Effector memory CD8-positive, alpha-beta T cell (primary cell): ENCODE measurements around the gene GAGE1.
A peak's percentile ranks its signal among the peaks of the same experiment; 100 is the strongest.
"Not testable (repeated sequence)": the region's sequence is repeated elsewhere in the genome, so short reads cannot be mapped to it uniquely, and the experiment has no call there.

Experiments used
- ATAC-seq: fragments of 150-1000 bp; cut with Tn5 transposase; replicated peaks from 2 replicates; pipeline ENCODE4 v1.10.0; 2021; ENCODE audit warnings: mild to moderate bottlenecking, moderate library complexity
- DNase-seq, 3 experiments: peaks; one replicate each; pipeline ENCODE4 v3.0.0; 2021
- H3K27ac Mint-ChIP-seq, 2 donors: one replicate each; pipeline ENCODE4 v1.8.0; 2022; ENCODE audit warnings: mild to moderate bottlenecking in 2 of 2, mixed read lengths in 2 of 2, moderate library complexity in 2 of 2
- H3K27me3 Mint-ChIP-seq, 2 donors: one replicate each; pipeline ENCODE4 v1.8.0; 2022; ENCODE audit warnings: mixed read lengths in 2 of 2
- H3K36me3 Mint-ChIP-seq: one replicate; pipeline ENCODE4 v1.8.0; 2022; ENCODE audit warnings: mild to moderate bottlenecking, moderate library complexity, mixed read lengths; ENCODE audit not compliant: insufficient read depth
- H3K4me1 Mint-ChIP-seq, 2 donors: one replicate each; pipeline ENCODE4 v1.8.0; 2022; ENCODE audit warnings: low read depth in 2 of 2, mixed read lengths in 2 of 2
- H3K4me3 Mint-ChIP-seq, 2 donors: one replicate each; pipeline ENCODE4 v1.8.0; 2022; ENCODE audit warnings: mild to moderate bottlenecking in 2 of 2, mixed read lengths in 2 of 2, moderate library complexity in 2 of 2
- H3K9me3 Mint-ChIP-seq, 2 donors: one replicate each; pipeline ENCODE4 v1.8.0; 2022; ENCODE audit warnings: mixed read lengths in 2 of 2
- total RNA-seq, 9 experiments: gene quantifications; one replicate each; lab custom pipeline; 2026; lab: John Stamatoyannopoulos, UW

Gene GAGE1, protein sequence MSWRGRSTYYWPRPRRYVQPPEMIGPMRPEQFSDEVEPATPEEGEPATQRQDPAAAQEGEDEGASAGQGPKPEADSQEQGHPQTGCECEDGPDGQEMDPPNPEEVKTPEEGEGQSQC
- 0 reads per million in 9 experiments for total RNA-seq

DNA sequence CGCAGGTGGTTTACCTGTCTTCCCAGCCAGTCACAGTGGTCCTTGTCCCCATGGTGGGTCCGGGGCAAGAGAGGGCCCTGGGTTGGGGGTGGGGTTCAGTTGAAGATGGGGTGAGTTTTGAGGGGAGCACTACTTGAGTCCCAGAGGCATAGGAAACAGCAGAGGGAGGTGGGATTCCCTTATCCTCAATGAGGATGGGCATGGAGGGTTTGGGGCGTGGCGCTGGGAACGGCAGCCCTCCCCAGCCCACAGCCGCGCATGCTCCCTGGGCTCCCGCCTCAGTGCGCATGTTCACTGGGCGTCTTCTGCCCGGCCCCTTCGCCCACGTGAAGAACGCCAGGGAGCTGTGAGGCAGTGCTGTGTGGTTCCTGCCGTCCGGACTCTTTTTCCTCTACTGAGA lies at the start of gene GAGE1:
GAGE1 (plus strand) TSS at position 301 of the 400 bp plus-strand sequence. CDS start 1,155 bp downstream, outside the sequence.
- not testable (repeated sequence) for H3K27me3 Mint-ChIP-seq, H3K36me3 Mint-ChIP-seq, ATAC-seq, H3K4me1 Mint-ChIP-seq, H3K27ac Mint-ChIP-seq, DNase-seq, H3K4me3 Mint-ChIP-seq, H3K9me3 Mint-ChIP-seq

DNA sequence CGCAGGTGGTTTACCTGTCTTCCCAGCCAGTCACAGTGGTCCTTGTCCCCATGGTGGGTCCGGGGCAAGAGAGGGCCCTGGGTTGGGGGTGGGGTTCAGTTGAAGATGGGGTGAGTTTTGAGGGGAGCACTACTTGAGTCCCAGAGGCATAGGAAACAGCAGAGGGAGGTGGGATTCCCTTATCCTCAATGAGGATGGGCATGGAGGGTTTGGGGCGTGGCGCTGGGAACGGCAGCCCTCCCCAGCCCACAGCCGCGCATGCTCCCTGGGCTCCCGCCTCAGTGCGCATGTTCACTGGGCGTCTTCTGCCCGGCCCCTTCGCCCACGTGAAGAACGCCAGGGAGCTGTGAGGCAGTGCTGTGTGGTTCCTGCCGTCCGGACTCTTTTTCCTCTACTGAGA lies 47.8 kb upstream of the GAGE1 start, which contains the start of gene GAGE12E:
GAGE12E (plus strand) TSS at position 301 of the 400 bp plus-strand sequence. CDS start 1,155 bp downstream, outside the sequence.
- H3K9me3 Mint-ChIP-seq, H3K4me1 Mint-ChIP-seq, H3K4me3 Mint-ChIP-seq, H3K36me3 Mint-ChIP-seq, DNase-seq, H3K27me3 Mint-ChIP-seq, ATAC-seq, H3K27ac Mint-ChIP-seq: not testable (repeated sequence)

DNA sequence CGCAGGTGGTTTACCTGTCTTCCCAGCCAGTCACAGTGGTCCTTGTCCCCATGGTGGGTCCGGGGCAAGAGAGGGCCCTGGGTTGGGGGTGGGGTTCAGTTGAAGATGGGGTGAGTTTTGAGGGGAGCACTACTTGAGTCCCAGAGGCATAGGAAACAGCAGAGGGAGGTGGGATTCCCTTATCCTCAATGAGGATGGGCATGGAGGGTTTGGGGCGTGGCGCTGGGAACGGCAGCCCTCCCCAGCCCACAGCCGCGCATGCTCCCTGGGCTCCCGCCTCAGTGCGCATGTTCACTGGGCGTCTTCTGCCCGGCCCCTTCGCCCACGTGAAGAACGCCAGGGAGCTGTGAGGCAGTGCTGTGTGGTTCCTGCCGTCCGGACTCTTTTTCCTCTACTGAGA lies 38.3 kb upstream of the GAGE1 start, which contains the start of gene GAGE12F:
GAGE12F (plus strand) TSS at position 301 of the 400 bp plus-strand sequence. CDS start 1,155 bp downstream, outside the sequence.
- not testable (repeated sequence) for H3K9me3 Mint-ChIP-seq

DNA sequence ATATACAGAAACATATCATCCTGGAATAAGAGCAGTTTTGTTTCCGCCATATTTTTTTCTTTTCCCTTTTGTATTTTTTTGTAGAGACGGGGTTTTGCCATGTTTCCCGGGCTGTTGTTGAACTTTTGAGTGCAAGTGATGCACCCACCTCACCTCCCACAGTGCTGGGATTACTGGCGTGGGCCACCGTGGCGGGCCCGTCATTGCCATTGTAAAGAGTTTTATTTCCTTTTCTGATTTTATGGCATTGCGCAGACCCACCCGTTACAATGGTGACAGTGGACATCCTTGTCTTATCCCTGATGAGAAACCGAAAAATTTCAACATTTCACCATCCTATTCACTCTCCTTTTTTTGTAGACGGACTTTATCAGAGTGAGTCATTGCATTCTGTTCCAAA lies 30.1 kb upstream of the GAGE1 start:
- H3K4me3 Mint-ChIP-seq, H3K36me3 Mint-ChIP-seq, H3K9me3 Mint-ChIP-seq, H3K4me1 Mint-ChIP-seq, H3K27me3 Mint-ChIP-seq, H3K27ac Mint-ChIP-seq, ATAC-seq, DNase-seq: not testable (repeated sequence)

More for the DNA sequence above, 38.3 kb upstream of the GAGE1 start, which contains the start of gene GAGE12F:
- not testable (repeated sequence) for DNase-seq, H3K36me3 Mint-ChIP-seq, H3K27me3 Mint-ChIP-seq, ATAC-seq, H3K4me3 Mint-ChIP-seq, H3K4me1 Mint-ChIP-seq, H3K27ac Mint-ChIP-seq

DNA sequence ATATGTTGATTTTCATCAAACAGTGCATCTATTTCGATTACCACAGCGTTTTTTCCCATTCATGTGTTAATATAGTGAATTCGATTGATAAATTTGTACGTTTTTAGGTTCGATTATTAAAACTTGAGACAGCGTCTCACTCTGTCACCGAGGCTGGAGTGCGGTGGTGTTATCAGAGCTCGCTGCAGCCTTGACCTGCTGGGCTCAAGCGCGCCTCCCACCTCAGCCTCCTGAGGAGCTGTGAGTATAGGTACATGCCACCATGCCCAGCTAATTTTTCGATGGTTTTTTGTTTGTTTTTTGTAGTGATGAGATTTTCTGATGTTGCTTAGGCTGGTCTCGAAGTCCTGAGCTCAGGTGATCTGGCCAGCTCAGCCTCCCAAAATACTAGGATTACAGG lies 29.7 kb upstream of the GAGE1 start:
- H3K4me3 Mint-ChIP-seq, H3K27ac Mint-ChIP-seq, H3K36me3 Mint-ChIP-seq, DNase-seq, H3K4me1 Mint-ChIP-seq, H3K27me3 Mint-ChIP-seq, ATAC-seq, H3K9me3 Mint-ChIP-seq: not testable (repeated sequence)

DNA sequence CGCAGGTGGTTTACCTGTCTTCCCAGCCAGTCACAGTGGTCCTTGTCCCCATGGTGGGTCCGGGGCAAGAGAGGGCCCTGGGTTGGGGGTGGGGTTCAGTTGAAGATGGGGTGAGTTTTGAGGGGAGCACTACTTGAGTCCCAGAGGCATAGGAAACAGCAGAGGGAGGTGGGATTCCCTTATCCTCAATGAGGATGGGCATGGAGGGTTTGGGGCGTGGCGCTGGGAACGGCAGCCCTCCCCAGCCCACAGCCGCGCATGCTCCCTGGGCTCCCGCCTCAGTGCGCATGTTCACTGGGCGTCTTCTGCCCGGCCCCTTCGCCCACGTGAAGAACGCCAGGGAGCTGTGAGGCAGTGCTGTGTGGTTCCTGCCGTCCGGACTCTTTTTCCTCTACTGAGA lies 28.7 kb upstream of the GAGE1 start, which contains the start of gene GAGE12G:
GAGE12G (plus strand) TSS at position 301 of the 400 bp plus-strand sequence. CDS start 1,155 bp downstream, outside the sequence.
- not testable (repeated sequence) for H3K4me1 Mint-ChIP-seq, DNase-seq, H3K36me3 Mint-ChIP-seq, H3K9me3 Mint-ChIP-seq, H3K27me3 Mint-ChIP-seq, H3K4me3 Mint-ChIP-seq, ATAC-seq, H3K27ac Mint-ChIP-seq

DNA sequence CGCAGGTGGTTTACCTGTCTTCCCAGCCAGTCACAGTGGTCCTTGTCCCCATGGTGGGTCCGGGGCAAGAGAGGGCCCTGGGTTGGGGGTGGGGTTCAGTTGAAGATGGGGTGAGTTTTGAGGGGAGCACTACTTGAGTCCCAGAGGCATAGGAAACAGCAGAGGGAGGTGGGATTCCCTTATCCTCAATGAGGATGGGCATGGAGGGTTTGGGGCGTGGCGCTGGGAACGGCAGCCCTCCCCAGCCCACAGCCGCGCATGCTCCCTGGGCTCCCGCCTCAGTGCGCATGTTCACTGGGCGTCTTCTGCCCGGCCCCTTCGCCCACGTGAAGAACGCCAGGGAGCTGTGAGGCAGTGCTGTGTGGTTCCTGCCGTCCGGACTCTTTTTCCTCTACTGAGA lies 19.2 kb upstream of the GAGE1 start, which contains the start of gene GAGE12H:
GAGE12H (plus strand) TSS at position 301 of the 400 bp plus-strand sequence. CDS start 1,155 bp downstream, outside the sequence.
- not testable (repeated sequence) for DNase-seq, H3K4me3 Mint-ChIP-seq, H3K36me3 Mint-ChIP-seq, ATAC-seq, H3K9me3 Mint-ChIP-seq, H3K27ac Mint-ChIP-seq, H3K27me3 Mint-ChIP-seq, H3K4me1 Mint-ChIP-seq

DNA sequence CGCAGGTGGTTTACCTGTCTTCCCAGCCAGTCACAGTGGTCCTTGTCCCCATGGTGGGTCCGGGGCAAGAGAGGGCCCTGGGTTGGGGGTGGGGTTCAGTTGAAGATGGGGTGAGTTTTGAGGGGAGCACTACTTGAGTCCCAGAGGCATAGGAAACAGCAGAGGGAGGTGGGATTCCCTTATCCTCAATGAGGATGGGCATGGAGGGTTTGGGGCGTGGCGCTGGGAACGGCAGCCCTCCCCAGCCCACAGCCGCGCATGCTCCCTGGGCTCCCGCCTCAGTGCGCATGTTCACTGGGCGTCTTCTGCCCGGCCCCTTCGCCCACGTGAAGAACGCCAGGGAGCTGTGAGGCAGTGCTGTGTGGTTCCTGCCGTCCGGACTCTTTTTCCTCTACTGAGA lies 9.6 kb upstream of the GAGE1 start, which contains the start of gene GAGE2A:
GAGE2A (plus strand) TSS at position 301 of the 400 bp plus-strand sequence. CDS start 1,155 bp downstream, outside the sequence.
- H3K36me3 Mint-ChIP-seq, H3K4me3 Mint-ChIP-seq, H3K9me3 Mint-ChIP-seq, H3K4me1 Mint-ChIP-seq, ATAC-seq, H3K27ac Mint-ChIP-seq, H3K27me3 Mint-ChIP-seq, DNase-seq: not testable (repeated sequence)

DNA sequence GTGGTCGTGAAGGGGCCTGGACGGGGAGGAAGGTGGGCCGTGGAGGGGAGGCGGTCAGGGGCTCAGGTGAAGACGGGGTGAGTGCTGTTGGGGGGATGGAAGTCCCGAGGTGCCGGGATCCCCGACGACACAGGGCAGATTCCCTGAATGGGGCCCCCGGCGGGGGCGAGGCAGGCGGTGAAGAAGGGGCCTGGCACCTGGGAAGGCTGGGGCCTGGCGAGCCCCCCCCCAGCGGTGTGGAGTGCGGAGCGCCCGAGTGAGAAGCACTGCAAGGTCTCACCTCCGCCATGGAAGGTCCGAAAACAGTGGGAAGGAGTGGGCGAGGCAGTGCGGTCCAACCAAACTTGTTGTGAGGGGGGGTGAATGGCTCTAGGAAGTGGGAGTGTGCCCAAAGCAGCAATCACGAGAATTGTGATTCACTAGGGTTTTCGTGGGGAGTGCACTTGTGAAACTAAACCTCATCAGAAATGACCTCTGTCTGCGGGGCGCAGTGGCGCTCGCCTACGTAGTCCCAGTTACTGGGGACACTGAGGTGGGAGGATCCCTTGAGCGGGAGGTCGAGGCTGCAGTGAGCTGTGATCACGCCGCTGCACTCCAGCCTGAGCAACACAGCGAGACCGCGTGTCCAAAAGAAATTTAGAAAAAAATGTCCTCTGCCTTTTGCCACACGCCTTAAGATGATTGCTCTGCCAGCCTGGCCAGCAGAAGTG lies 8.9 kb upstream of the GAGE1 start:
- H3K4me1 Mint-ChIP-seq, H3K36me3 Mint-ChIP-seq, H3K27ac Mint-ChIP-seq, H3K9me3 Mint-ChIP-seq, ATAC-seq, H3K27me3 Mint-ChIP-seq, H3K4me3 Mint-ChIP-seq: not testable (repeated sequence)
- DNase-seq = peak in 1 of 3 experiments; percentile 1

DNA sequence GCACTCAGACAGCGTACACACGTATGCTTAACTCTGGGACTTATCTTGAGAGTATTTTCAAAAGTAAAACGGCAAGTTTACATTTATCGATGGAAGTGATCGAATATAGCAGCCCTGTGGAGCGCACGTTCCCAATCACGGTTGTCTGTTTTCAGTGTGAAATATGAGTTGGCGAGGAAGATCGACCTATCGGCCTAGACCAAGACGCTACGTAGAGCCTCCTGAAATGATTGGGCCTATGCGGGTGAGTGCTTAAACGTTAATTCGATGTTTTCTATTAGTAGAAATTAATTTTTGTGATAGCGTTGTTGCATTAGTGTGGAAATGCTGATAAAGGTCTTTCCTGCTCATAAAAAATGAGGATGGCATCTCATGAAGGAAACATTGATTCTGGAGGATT lies 8.3 kb upstream of the GAGE1 start:
- ATAC-seq, H3K4me1 Mint-ChIP-seq, H3K36me3 Mint-ChIP-seq, H3K4me3 Mint-ChIP-seq, H3K9me3 Mint-ChIP-seq, H3K27ac Mint-ChIP-seq, H3K27me3 Mint-ChIP-seq, DNase-seq: not testable (repeated sequence)

DNA sequence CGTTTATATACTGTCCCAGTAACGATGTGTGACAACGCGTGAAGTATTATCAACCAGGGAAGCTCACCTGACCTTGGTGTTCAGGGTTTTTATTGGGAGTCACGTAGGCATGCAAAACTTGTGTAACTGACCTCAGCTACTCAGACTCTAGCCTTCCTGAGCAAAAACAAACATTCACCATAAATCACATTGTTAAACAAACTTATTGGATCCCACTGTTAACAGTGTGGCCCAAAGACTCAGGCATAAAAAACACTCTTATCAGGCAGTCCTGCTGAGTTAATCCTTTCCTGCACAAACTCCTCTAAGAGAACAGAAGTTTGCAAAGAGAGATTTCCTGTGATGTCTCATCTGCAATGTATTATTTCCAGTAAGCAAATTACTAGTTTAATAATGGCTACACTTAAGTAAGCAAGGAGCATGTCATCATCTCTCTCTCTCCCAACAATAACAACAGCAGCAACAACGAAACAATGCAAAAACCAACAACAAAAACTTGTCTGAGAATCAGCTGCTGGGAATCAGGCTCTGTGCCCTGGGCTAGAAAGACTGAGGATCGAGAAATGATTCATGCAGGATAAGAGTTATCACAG lies 12.0 kb downstream of the GAGE1 start:
- H3K9me3 Mint-ChIP-seq = no peaks in the 10 kb centered on the region
- no peaks in the 10 kb centered on the region for H3K4me1 Mint-ChIP-seq
- no peak overlapping the region for H3K27ac Mint-ChIP-seq
- ATAC-seq = no peak
- peaks cover 6 to 7% of the 10 kb centered on the region in 2 donors for H3K27me3 Mint-ChIP-seq
- DNase-seq = no peak
- H3K4me3 Mint-ChIP-seq = no peak overlapping the region
- H3K36me3 Mint-ChIP-seq = no peaks in the 10 kb centered on the region

DNA sequence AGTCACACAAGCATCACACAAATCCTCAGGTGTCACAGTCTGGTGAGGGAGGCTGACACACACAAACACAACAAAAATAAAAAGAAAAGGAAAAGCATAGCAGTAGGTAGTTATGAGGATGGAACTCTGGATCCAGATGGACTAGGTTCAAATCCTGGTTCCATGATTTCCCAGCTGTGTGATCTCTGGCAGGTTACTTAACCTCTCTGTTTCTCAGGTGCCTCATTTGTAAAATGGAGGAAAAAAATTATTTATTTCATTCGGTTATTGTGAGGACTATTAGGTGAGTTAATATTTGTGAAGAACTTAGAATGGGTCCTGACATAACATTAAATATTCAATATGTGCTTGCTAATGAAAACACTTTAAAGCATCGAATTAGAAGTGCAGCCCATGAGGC lies 19.8 kb downstream of the GAGE1 start:
- ATAC-seq = no peak
- no peak for DNase-seq
- Mint-ChIP-seq H3K36me3 (no peaks in the 10 kb centered on the region), H3K27ac (no peak overlapping the region), H3K9me3 (no peaks in the 10 kb centered on the region), H3K4me3 (no peak overlapping the region), H3K4me1 (no peaks in the 10 kb centered on the region), H3K27me3 (peaks cover 4 to 6% of the 10 kb centered on the region in 2 donors)

DNA sequence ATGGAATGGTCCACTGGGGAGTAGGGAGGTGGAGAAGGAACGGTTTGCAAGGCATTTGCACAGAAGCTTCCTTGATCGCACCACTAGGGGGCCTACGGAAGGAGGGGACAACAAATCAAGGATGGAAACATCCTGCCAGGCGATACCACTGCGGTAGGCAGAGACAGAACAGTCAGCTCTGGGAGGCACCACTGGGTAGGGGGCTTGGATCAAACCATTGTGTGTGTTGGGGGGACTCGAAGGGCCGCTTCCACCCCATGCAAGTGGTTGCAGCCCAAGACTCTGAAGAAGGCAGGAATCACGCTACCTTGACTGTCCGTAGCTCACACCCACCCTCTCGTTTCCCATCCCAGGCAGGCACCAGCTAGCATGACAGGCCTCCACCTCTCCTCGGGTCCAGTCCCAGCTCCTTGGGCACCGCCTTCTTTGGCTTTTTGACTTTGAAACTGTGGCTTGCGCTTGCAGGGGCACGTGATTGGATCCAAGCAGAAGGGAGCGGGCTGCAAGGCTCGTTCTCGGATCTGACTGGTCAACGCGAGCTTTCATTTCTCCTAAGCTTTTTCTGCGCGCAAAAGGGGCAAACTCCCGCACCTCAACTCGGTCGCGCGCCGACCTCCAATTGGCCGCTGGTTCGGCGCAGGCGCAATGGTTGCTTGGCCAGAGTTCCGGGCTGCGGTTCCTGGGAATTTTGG lies 28.4 kb downstream of the GAGE1 start:
- DNase-seq = peak in 2 of 3 experiments; percentile 1 to 3
- H3K36me3 Mint-ChIP-seq = peaks cover 3% of the 10 kb centered on the region

More for the DNA sequence above, 28.4 kb downstream of the GAGE1 start:
- H3K9me3 Mint-ChIP-seq = no peaks in the 10 kb centered on the region
- ATAC-seq = peak; percentile 46
- H3K27me3 Mint-ChIP-seq = peaks cover 7 to 9% of the 10 kb centered on the region in 2 donors
- peak overlapping the region; percentile 54 to 62 for H3K4me3 Mint-ChIP-seq
- no peaks in the 10 kb centered on the region for H3K4me1 Mint-ChIP-seq
- no peak overlapping the region for H3K27ac Mint-ChIP-seq
